Smooth muscle cell (in vitro differentiated cells): ENCODE data around the gene FILIP1L. TPM values are rescaled to one million over a fixed set of nuclear protein-coding genes. Genes with fewer than 3 reads are reported as not detected.

Experiments used
- DNase-seq: peaks from one replicate; lab custom pipeline; 2025; ENCODE audit not compliant: unreplicated experiment; lab: John Stamatoyannopoulos, UW
- H2AFZ ChIP-seq: fragments of 200-600 bp; sonication (generic); 2 replicates; pipeline ENCODE4 v1.6.0; 2016; ENCODE audit warnings: antibody characterized with exemption, low read depth, mild to moderate bottlenecking
- H3F3A ChIP-seq: fragments of 200-600 bp; sonication (generic); 2 replicates; pipeline ENCODE4 v1.6.0; 2017; ENCODE audit warnings: antibody characterized with exemption, low read depth
- H3K27ac ChIP-seq: fragments of 200-600 bp; sonication (generic); 2 replicates; pipeline ENCODE4 v1.5.1; 2016; ENCODE audit warnings: low read depth, mild to moderate bottlenecking
- H3K27me3 ChIP-seq: fragments of 200-600 bp; sonication (generic); 2 replicates; pipeline ENCODE4 v1.6.1; 2016; ENCODE audit warnings: low read depth, mild to moderate bottlenecking
- H3K36me3 ChIP-seq: fragments of 200-600 bp; sonication (generic); 2 replicates; pipeline ENCODE4 v1.5.1; 2016; ENCODE audit warnings: low read depth
- H3K4me1 ChIP-seq: fragments of 200-600 bp; sonication (generic); 2 replicates; pipeline ENCODE4 v1.5.1; 2016; ENCODE audit warnings: low read depth
- H3K4me2 ChIP-seq: fragments of 200-600 bp; sonication (generic); 2 replicates; pipeline ENCODE4 v1.6.0; 2016; ENCODE audit warnings: mild to moderate bottlenecking
- H3K4me3 ChIP-seq: fragments of 200-600 bp; sonication (generic); 2 replicates; pipeline ENCODE4 v1.5.1; 2016; ENCODE audit warnings: mild to moderate bottlenecking
- H3K79me2 ChIP-seq: fragments of 200-600 bp; sonication (generic); 2 replicates; pipeline ENCODE4 v1.6.0; 2016; ENCODE audit warnings: low read depth, mild to moderate bottlenecking
- H3K9ac ChIP-seq: fragments of 200-600 bp; sonication (generic); 2 replicates; pipeline ENCODE4 v1.6.0; 2016; ENCODE audit warnings: low read depth
- H3K9me3 ChIP-seq: fragments of 200-600 bp; sonication (generic); replicated peaks from 2 replicates; pipeline ENCODE4 v1.5.1; 2016; ENCODE audit warnings: low read depth
- H4K20me1 ChIP-seq: fragments of 200-600 bp; sonication (generic); 2 replicates; pipeline ENCODE4 v1.6.0; 2016; ENCODE audit warnings: low read depth
- CTCF ChIP-seq: fragments of 200-600 bp; sonication (generic); IDR thresholded peaks from 2 replicates; pipeline ENCODE4 v1.5.1; 2017; ENCODE audit warnings: borderline replicate concordance, mild to moderate bottlenecking, antibody characterized with exemption; ENCODE audit not compliant: insufficient read depth, poor library complexity, severe bottlenecking
- WGBS: methylation state at CpG from one replicate; pipeline ENCODE4 v1.1.7; 2016; ENCODE audit warnings: low lambda C conversion rate; 5-methylcytosine and 5-hydroxymethylcytosine counted together
- microRNA-seq: library from miRNA; unstranded; fragments of <30 nt; microRNA quantifications from one replicate; pipeline ENCODE4, GENCODE V29; 2016; ENCODE audit warnings: borderline number of aligned reads
- polyA plus RNA-seq: library from polyadenylated mRNA; unstranded; fragments of >200 nt; fragmentation: Nextera tagmentation; extraction: Ambion mirVana; gene quantifications from 2 replicates; pipeline ENCODE4 v1.2.1, GENCODE V29; 2016
- small RNA-seq: library from RNA; depleted of rRNA; stranded (forward); fragments of <200 nt; gene quantifications from one replicate; pipeline ENCODE3, GENCODE V24; 2014
- total RNA-seq: library from RNA; depleted of rRNA; stranded (reverse); fragments of >200 nt; gene quantifications from 2 replicates; pipeline ENCODE4 v1.2.3, GENCODE V29; 2014

The FILIP1L gene
- total and polyA plus RNA-seq, 2 experiments from 2014 or later, result 56.2 to 104 TPM

GRCh38 chr3:99789011-99789721 lies 325.1 kb downstream of the FILIP1L start:
- 46% methylated on average over 3 of the region's 3 CpGs for WGBS
- H3K27ac ChIP-seq, result no peak overlapping the region
- no peaks in the 10 kb centered on the region for H3K9me3 ChIP-seq
- no peak overlapping the region for H3K9ac ChIP-seq
- no peak overlapping the region for H2AFZ ChIP-seq
- no peak for DNase-seq
- no peak overlapping the region for H3K4me2 ChIP-seq
- H3F3A ChIP-seq, result no peaks in the 10 kb centered on the region
- TF ChIP-seq CTCF, result peak; percentile 55
- no peaks in the 10 kb centered on the region for H3K79me2 ChIP-seq
- no peaks in the 10 kb centered on the region for H3K4me1 ChIP-seq
- peaks cover 6% of the 10 kb centered on the region for H3K27me3 ChIP-seq
- no peaks in the 10 kb centered on the region for H3K36me3 ChIP-seq
- no peaks in the 10 kb centered on the region for H4K20me1 ChIP-seq
- no peak overlapping the region for H3K4me3 ChIP-seq

Small RNA genes within 50 kb of the gene (microRNA-seq; reads per million reads assigned to microRNA genes)
- gene MIR3921, result not detected

Small RNA genes within 50 kb of the gene (small RNA-seq; reads per million reads assigned to genes)
- not detected for gene MIR3921

Other genes with a start within 250 kb of the FILIP1L start
- 77.7 and 120 TPM in 2 replicates for gene TBC1D23, start 146.5 kb upstream of the FILIP1L start, total RNA-seq
- 30.0 and 36.0 TPM in 2 replicates for gene TBC1D23, start 146.5 kb upstream of the FILIP1L start, polyA plus RNA-seq
- gene NIT2, start 220.3 kb upstream of the FILIP1L start, total RNA-seq, result 16.5 and 21.5 TPM in 2 replicates
- gene NIT2, start 220.3 kb upstream of the FILIP1L start, polyA plus RNA-seq, result 46.5 and 52.3 TPM in 2 replicates